Mucosa of gallbladder (tissue), 1 donor: ENCODE measurements around the gene ULK2. TPM values are rescaled to one million over a fixed set of nuclear protein-coding genes. Genes with fewer than 3 reads are reported as not detected.

Source experiments
- DNase-seq: peaks from one replicate; pipeline ENCODE4 v3.0.0-alpha.2; 2020; ENCODE audit warnings: low spot score
- total RNA-seq: library from RNA; stranded (reverse); gene quantifications from one replicate; pipeline ENCODE4 v1.2.1, GENCODE V29; 2021
- donor health status: DM: no; HTN: no; CAD: no.

ULK2 gene
- total RNA-seq, 1 donor from 2014 or later, result 22.4 TPM

GRCh38 chr17:19726631-19727376 lies 140.9 kb downstream of the ULK2 start:
- DNase-seq, result no peak

DNA sequence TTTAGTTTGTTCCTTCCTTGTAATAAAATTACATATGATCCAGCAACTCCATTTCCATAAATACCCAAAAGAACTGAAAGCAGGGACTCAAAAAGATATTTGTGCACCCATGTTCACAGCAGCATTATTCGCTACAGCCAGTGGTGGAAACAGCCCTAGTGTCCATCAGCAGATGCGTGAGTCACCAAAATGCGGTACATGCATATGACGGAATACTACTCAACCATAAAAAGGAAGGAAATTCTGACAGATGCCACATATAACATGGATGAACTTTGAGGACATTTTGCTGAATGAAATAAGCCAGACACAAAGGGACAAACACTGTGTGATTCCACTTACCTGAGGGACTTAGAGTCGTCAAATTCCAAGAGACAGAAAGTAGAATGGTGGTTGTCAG lies 142.2 kb downstream of the ULK2 start:
- no peak for DNase-seq

DNA sequence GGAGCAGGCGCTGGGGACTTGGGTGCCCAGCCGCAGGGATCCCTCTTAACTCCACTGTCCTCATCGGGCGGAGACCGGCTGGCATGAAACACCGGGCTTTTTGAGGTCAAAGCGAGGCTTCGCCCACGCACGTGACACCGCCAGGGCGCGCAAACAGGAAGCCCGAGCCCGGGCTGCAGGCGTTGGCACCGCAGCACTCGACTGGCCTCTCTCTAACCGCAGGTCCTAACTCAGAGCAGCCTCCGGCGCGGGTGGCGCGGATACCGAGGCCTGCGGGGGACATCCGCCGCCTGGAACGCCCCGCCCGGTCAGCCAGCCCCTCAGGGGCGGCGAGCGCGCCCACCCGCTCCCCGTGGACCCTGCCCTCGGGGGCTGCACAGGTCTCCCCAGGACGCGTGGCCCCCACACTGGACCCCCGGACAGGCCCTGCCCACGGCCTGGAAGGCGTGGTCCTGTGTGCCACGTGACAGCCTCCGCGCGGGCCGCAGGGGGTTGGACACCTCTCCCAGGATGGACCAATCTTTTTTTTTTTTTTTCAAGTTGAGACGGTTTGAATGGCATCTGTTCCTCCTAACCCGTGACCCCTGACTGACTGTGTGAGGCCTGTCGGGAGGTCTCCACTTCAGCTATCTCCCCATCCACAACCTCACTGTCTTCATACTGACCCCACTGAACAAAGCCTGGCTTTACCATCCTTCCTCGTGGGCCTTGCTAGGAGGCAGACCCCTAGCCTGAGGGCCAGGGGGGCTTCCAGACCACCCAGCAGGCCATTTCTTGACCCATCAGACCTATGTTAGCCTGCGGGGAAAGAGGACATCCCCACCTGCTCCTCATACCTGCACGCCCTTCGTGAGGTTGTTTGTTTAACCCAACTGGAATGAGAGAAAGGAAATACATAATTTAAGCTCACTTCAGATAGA lies 143.0 kb downstream of the ULK2 start:
- DNase-seq, result peak; percentile 78

DNA sequence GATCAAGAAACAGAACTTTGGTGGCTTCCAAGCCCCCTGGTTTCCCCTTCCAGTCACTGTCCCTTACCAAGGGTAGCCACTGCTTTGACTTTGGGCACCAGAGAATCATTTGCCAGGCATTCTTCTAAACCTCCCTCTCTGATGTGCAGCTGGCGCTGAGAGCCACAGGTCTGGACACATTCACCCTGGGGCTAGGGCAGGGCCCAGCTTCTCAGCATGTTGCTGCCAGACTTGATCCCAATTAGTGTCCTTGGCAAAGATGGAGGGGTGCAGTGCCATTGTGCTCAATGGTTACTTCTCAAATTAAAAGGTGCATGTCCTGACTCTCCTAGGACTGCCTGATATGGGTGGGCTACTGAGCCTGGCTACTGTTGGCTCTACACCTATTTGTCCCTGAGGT lies 143.8 kb downstream of the ULK2 start:
- DNase-seq, result no peak

Other genes starting within 250 kb of the ULK2 start
- gene ALDH3A2, start 219.2 kb downstream of the ULK2 start, total RNA-seq, result 373 TPM
- not detected for gene SLC47A2, start 151.4 kb downstream of the ULK2 start, total RNA-seq
- gene ALDH3A1, start 119.6 kb downstream of the ULK2 start, total RNA-seq, result 3.4 TPM
- 44.8 TPM for gene AKAP10, start 109.9 kb upstream of the ULK2 start, total RNA-seq
- gene SPECC1, start 141.4 kb upstream of the ULK2 start, total RNA-seq, result 83.8 TPM